ENCODE data around the gene CREB3. TPM values are rescaled to one million over a fixed set of nuclear protein-coding genes. Genes with fewer than 3 reads are reported as not detected.

Gene CREB3
- total RNA-seq, 1 experiment from 2014 or later, result 27.3 TPM

DNA sequence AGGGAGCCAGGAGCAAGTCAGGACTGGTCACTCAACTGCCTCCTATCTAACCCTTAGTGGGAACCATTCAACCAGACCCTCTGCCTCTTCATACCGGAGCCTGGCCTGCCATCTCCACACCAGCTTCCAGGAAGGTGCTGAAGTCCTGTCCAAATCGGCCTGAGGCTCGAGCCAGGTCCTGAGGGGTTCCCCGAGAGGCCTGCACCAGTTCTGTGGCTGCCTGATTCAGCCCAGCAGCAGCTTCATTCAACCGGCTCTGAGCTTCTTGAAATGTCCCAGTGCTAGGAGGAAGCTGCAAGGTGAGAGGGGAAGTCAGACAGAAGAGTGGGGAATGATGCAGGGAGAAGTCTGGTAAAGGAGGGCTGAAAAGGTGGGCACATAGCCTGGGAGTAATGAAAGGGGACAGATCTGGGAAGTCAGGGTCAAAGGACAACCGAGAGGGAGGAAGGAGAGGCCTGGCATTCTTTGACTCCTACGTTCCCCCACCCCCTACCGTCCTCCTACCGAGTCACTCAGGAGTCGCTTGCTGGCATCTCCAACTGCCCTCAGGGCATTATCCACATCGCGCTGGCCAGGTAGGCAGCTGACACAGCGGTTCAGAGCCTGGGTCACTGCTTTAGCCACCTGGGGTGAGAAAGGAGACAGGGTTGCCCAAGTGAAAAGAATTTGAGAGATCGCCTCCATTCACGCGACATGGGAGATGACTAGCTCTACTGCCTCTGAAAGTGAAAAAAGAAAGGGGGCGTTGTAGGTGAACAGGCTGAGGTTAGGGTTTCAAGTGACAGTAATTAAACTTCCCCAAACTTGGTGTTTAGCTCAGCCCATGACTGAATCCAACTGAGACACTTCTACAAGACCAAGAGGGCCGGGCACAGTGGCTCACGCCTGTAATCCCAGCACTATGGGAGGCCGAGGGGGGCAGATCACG, 20.7 kb upstream of the CREB3 start:
- Mint-ChIP-seq H3K27ac (peak overlapping the region in 1 of 3 experiments; percentile 58; a peak in 2 of 7 replicates), H3K4me1 (peaks cover 0 to 9% of the 10 kb centered on the region in 2 experiments; a peak in 2 of 4 replicates), H3K9me3 (no peaks in the 10 kb centered on the region), H3K27me3 (ENCODE audit: low read depth) (no peaks in the 10 kb centered on the region; the same call in 1 of the 2 replicates), H3K36me3 (ENCODE audit: insufficient read depth in 1 of 3, low read depth in 3 of 3) (peaks cover 60 to 94% (median 65%) of the 10 kb centered on the region in 3 experiments), H3K4me3 (no peak overlapping the region)
- no peak overlapping the region for H2BK5ac ChIP-seq (ENCODE audit: insufficient read length, low read length)
- no peak overlapping the region for H2BK12ac ChIP-seq (ENCODE audit: insufficient read length, low read depth, low read length)
- no peak overlapping the region for H3K4ac ChIP-seq (ENCODE audit: low read depth, low read length)
- H4K5ac ChIP-seq (ENCODE audit: insufficient read length, low read depth, low read length), result no peak overlapping the region
- TF ChIP-seq, protein P1, sequence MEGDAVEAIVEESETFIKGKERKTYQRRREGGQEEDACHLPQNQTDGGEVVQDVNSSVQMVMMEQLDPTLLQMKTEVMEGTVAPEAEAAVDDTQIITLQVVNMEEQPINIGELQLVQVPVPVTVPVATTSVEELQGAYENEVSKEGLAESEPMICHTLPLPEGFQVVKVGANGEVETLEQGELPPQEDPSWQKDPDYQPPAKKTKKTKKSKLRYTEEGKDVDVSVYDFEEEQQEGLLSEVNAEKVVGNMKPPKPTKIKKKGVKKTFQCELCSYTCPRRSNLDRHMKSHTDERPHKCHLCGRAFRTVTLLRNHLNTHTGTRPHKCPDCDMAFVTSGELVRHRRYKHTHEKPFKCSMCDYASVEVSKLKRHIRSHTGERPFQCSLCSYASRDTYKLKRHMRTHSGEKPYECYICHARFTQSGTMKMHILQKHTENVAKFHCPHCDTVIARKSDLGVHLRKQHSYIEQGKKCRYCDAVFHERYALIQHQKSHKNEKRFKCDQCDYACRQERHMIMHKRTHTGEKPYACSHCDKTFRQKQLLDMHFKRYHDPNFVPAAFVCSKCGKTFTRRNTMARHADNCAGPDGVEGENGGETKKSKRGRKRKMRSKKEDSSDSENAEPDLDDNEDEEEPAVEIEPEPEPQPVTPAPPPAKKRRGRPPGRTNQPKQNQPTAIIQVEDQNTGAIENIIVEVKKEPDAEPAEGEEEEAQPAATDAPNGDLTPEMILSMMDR (conservative IDR thresholded peaks at IDR 0.05), result no peak
- no peaks in the 10 kb centered on the region for H3K79me1 ChIP-seq (ENCODE audit: insufficient read depth, low read depth, low read length, poor library complexity, severe bottlenecking)
- H3K27ac ChIP-seq (ENCODE audit: insufficient read length, low read depth, low read length), result no peak overlapping the region
- H3K9me3 ChIP-seq (ENCODE audit: control insufficient read depth, low read depth, low read length), result no peaks in the 10 kb centered on the region
- no peak overlapping the region for H4K91ac ChIP-seq (ENCODE audit: insufficient read length, low read depth, low read length)
- no peaks in the 10 kb centered on the region for H3K4me1 ChIP-seq (ENCODE audit: insufficient read depth, low read length)
- no peak overlapping the region for H3K56ac ChIP-seq (ENCODE audit: insufficient read length, low read depth, low read length)
- H3K4me2 ChIP-seq (ENCODE audit: insufficient read depth, insufficient read length, low read length), result no peak overlapping the region
- no peak overlapping the region for H2AFZ ChIP-seq (ENCODE audit: low read length)
- no peak overlapping the region for H2BK20ac ChIP-seq (ENCODE audit: low read depth, low read length, poor library complexity, severe bottlenecking)
- no peaks in the 10 kb centered on the region for H3K79me2 ChIP-seq (ENCODE audit: insufficient read depth, low read length)
- DNase-seq, result no peak
- no peak overlapping the region for H3K18ac ChIP-seq (ENCODE audit: insufficient read length, low read depth, low read length)
- H3K23ac ChIP-seq (ENCODE audit: insufficient read length, low read depth, low read length), result no peak overlapping the region
- no peaks in the 10 kb centered on the region for H4K20me1 ChIP-seq (ENCODE audit: control insufficient read depth, insufficient read depth, insufficient read length)
- H2BK120ac ChIP-seq (ENCODE audit: low read depth, low read length, poor library complexity, severe bottlenecking), result no peak overlapping the region
- no peak overlapping the region for H3K9ac ChIP-seq (ENCODE audit: extremely low read depth, insufficient read length, low read length)
- WGBS (ENCODE audit: extremely low coverage, insufficient read length, low lambda C conversion rate), result no CpG with 5 or more reads among the region's 21 CpGs
- H4K8ac ChIP-seq (replicated peaks; ENCODE audit: insufficient read length, low read depth, low read length), result no peak overlapping the region
- H3K23me2 ChIP-seq (ENCODE audit: insufficient read length, low read depth, low read length, poor library complexity, severe bottlenecking), result no peaks in the 10 kb centered on the region
- H3K14ac ChIP-seq (ENCODE audit: insufficient read depth, low read length), result no peak overlapping the region
- no peak overlapping the region for H3T11ph ChIP-seq (ENCODE audit: low read length)
- no peaks in the 10 kb centered on the region for H3K27me3 ChIP-seq (ENCODE audit: insufficient read depth, low read length)
- no peak overlapping the region for H2AK5ac ChIP-seq (ENCODE audit: insufficient read length, low read length)
- no peak overlapping the region for H2BK15ac ChIP-seq (ENCODE audit: low read depth, low read length)

Measured in H9 (cell line).